Epithelial cell of esophagus (primary cell): ENCODE data around the gene SSRP1.
A peak's percentile ranks its signal among the peaks of the same experiment; 100 is the strongest.

Experiments
- DNase-seq: peaks from one replicate; pipeline ENCODE4 v3.0.0; 2010; ENCODE audit warnings: low read depth
- H3K4me3 ChIP-seq: 2 replicates; pipeline ENCODE4 v1.5.1; 2011; ENCODE audit warnings: mild to moderate bottlenecking, low read length, control low read depth
- TF ChIP-seq, protein P1 (sequence below): IDR thresholded peaks from 2 replicates; pipeline ENCODE4 v1.5.1; 2011; ENCODE audit warnings: low read depth, mild to moderate bottlenecking, low read length, control low read depth, inconsistent platforms; ENCODE audit not compliant: insufficient read depth; ENCODE audit errors: missing control alignments

The SSRP1 gene

DNA sequence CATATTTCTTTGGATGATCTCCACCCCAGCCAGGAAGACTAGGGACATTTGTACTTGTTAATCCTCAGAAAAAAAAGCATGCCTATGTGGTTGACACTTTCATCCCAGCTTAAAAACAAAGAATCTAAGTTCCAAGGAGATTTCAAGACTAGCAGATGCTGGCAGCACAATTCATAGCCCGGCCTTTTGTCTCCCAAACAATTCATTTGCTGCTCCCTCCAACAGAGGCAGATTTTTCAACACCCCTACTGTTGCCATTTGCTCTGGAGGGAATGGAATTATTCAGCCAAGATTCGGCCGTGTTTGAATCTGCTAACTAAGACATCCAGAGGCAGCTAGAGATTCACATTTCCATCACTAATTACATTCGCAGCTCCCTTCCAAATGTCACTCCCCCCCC is 17.8 kb upstream of the SSRP1 start:
- TF ChIP-seq, protein P1, sequence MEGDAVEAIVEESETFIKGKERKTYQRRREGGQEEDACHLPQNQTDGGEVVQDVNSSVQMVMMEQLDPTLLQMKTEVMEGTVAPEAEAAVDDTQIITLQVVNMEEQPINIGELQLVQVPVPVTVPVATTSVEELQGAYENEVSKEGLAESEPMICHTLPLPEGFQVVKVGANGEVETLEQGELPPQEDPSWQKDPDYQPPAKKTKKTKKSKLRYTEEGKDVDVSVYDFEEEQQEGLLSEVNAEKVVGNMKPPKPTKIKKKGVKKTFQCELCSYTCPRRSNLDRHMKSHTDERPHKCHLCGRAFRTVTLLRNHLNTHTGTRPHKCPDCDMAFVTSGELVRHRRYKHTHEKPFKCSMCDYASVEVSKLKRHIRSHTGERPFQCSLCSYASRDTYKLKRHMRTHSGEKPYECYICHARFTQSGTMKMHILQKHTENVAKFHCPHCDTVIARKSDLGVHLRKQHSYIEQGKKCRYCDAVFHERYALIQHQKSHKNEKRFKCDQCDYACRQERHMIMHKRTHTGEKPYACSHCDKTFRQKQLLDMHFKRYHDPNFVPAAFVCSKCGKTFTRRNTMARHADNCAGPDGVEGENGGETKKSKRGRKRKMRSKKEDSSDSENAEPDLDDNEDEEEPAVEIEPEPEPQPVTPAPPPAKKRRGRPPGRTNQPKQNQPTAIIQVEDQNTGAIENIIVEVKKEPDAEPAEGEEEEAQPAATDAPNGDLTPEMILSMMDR = no peak
- H3K4me3 ChIP-seq = no peak overlapping the region
- no peak for DNase-seq

DNA sequence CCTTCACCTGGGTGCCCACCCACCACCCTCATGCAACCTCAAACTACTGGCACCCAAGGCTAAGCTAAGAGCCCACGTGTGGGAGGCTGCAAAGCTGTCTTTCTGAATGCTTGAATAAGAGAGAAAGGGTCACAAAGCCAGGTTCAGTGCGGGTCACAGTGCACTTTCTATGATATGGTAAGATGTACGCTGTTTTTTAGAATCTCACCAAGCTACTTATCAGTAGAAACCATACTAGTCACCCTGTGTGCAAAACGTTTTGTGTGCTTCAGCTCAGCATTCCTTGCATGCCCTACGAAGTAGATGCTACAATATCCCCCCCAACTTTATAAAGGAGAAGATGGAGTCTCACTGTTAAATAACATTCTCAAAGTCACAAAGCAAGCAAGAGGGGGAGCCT is 17.3 kb upstream of the SSRP1 start:
- TF ChIP-seq, protein P1 = no peak

DNA sequence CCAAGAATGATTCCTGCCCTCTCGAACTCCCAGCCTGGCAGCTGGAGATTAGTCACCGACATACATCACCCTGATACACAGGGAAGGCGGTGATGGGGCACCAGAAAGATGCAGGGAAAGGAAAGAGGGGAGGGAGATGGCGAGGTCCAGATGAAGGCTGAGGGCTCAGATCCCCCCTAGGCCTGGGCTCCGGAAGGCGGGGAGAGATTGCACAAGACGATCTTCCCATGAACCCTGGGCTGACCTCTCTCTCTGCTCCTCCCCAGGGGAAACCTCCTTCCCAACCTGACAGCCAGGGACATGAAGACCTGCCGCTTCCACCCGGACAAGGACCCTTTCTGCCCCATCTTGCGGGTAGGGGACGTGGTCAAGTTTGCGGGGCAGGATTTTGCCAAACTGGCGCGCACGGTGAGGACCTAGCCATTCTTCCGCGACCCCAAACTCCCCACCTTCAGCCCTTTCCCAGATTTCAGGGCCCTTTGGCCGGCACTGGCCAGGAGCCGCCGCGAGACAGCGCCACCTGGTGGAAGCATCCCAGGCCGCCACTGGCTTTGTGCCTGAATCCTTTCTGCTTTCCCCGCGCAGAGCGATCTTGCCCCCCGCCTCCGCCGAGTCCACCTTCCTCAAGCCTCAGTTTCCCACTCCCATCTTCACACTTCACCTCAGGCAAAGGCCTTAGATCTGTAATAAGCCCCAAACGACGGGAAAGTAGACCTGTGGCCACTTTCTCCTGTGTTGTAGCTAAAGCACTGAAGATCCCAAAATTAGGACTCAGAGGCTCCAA is 14.0 kb upstream of the SSRP1 start:
- no peak overlapping the region for H3K4me3 ChIP-seq
- peak; percentile 50 for DNase-seq
- TF ChIP-seq, protein P1 = peak; percentile 81

More for the DNA sequence above, 17.3 kb upstream of the SSRP1 start:
- DNase-seq = no peak
- no peak overlapping the region for H3K4me3 ChIP-seq

DNA sequence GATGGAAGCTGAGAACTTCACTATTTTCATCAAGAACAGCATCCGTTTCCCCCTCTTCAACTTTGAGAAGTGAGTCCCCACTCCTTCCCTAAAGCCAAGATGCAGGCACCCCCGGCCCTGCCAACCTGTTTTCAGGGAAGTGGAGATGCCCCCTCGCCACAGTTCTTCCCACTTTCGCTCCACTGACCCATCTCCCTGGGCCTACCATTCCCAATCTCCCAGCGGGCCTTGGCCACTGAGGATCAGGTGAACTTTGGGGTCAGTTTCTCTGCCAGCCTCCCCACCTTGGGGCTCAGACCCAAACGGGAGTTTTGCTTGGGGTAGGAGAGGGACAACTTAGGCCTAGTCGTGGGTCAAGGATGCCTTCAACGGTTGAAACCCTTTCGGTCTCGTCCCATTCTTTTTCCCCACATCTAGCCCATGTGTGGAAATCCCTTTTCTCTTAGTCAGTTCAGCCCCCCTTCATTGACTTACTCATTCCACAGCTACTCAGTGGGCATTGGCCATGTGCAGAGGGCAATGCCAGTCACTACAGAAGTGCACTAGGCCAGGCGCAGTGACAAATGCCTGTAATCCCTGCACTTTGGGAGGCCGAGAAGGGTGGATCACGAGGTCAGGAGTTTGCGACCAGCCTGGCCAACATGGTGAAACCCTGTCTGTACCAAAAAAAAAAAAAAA is 13.1 kb upstream of the SSRP1 start:
- DNase-seq = no peak
- no peak overlapping the region for H3K4me3 ChIP-seq
- TF ChIP-seq, protein P1 = no peak

DNA sequence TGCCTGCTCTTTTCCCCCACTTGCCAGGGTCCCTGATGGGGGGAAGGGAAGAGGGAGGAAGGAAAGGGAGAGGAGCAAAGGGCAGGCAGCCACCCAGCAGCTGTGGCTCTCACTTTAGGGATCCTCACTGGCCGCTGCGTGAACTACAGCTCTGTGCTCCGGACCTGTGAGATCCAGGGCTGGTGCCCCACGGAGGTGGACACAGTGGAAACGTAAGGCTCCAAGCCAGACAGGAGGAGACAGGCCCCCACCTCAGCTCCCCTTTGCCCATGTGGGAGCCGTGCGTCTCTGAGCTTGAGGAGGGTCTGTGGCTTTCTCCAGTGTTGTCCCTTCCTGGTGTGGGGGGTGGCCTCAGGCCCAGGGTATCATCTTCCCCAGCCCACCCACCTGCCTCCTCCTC is 12.4 kb upstream of the SSRP1 start:
- no peak for DNase-seq
- no peak overlapping the region for H3K4me3 ChIP-seq
- TF ChIP-seq, protein P1 = no peak

DNA sequence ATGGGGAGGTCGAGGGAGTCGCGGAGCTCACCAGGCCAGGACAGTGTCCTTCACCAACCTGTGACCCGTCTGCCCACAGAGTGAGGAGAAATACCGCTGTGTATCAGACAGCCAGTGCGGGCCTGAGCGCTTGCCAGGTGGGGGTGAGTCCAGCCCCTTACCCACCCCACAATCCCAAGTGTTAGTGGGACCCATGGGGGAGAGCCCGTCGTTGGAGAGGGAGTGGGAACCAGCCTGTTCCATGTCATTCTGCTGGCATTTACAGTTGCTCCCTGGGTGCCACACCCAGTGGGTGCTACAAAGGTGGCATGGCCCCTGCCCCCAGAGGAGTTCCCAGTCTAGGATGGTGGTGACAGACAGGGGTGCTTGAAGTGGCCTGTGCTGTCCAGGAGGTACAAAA is 11.6 kb upstream of the SSRP1 start:
- no peak for DNase-seq
- TF ChIP-seq, protein P1 = no peak
- no peak overlapping the region for H3K4me3 ChIP-seq

DNA sequence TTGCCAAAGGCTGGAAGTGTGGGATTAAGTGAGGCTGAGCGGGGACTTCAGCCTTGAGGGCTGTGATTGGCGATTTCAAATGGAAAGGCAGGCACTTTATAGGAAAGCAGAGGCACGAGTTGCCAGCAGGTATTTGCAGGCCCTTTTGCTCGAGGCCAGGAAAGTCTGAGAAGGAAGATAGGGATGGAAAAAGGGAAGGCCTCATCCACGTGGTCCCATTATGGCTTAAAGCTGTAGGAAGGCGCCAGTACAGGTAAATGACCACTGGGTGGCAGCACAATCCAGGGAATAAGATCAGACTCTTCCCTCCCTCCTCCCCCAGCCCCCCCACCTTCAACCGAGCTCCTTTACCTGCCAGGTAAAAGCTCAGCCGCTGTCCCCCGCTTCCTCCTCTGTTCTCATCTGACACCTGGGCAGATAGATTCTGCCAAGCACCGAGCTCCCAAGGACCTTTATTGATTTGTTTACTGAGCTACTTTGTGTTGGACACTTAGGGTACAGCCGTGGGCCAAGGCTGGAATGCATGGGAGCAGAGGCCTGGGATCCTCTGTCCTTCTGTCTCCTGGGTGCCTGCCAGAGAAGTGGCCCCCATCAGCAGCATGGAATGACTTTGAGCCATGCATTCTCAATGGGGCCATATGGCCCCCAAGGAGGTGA is 10.0 kb upstream of the SSRP1 start:
- no peak overlapping the region for H3K4me3 ChIP-seq
- TF ChIP-seq, protein P1 = peak; percentile 71

More for the DNA sequence above, 10.0 kb upstream of the SSRP1 start:
- DNase-seq = peak; percentile 80
